ENCODE measurements around the gene C15orf39.

- TF ChIP-seq CTCF (IDR thresholded peaks at IDR 0.05; ENCODE audit: low read length) (no peak), EZH2 (IDR thresholded peaks at IDR 0.05; ENCODE audit: borderline replicate concordance, low read length) (no peak)
Measured at GRCh38 chr15:75170203-75170602, 31.5 kb upstream of the C15orf39 start.

Data from OCI-LY1 (cell line).